ENCODE data around the gene P2RY2. TPM values are rescaled to one million over a fixed set of nuclear protein-coding genes. Genes with fewer than 3 reads are reported as not detected.

P2RY2 gene
- total and polyA plus RNA-seq, 2 experiments from 2014 or later: 0.63 to 1.6 TPM

DNA sequence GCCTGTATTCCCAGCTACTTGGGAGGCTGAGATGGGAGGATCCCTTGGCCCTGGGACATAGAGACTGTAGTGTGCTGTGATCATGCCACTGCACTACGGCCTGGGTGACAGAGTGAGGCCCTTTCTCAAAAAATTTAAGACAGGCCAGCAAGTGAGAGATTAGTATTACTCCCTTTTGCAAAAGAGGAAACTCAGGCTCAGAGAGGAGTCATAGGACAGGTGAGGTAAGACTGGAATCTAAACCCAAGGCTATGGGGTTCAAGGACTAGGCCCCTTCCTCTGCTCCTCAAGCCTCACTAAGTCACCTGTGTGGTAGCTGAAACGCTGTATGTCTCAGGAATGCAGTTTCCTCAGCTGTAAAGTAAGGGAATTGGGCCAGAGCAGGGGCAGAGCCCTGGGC lies 1.6 kb upstream of the P2RY2 start:
- Mint-ChIP-seq H3K36me3 (ENCODE audit: low read depth) (no peaks in the 10 kb centered on the region), H3K4me3 (no peak overlapping the region), H3K27me3 (ENCODE audit: insufficient read depth, low read depth, poor library complexity) (peaks cover 33% of the 10 kb centered on the region), H3K4me1 (peaks cover 6% of the 10 kb centered on the region; the same call in 2 of the 3 replicates), H3K9me3 (no peaks in the 10 kb centered on the region; the same call in 2 of the 3 replicates), H3K27ac (no peak overlapping the region)
- TF ChIP-seq STAT1 (IDR thresholded peaks at IDR 0.05; ENCODE audit: unreplicated experiment): no peak
- TF ChIP-seq NANOG (IDR thresholded peaks at IDR 0.05; ENCODE audit: borderline replicate concordance): no peak
- TF ChIP-seq, protein P1, sequence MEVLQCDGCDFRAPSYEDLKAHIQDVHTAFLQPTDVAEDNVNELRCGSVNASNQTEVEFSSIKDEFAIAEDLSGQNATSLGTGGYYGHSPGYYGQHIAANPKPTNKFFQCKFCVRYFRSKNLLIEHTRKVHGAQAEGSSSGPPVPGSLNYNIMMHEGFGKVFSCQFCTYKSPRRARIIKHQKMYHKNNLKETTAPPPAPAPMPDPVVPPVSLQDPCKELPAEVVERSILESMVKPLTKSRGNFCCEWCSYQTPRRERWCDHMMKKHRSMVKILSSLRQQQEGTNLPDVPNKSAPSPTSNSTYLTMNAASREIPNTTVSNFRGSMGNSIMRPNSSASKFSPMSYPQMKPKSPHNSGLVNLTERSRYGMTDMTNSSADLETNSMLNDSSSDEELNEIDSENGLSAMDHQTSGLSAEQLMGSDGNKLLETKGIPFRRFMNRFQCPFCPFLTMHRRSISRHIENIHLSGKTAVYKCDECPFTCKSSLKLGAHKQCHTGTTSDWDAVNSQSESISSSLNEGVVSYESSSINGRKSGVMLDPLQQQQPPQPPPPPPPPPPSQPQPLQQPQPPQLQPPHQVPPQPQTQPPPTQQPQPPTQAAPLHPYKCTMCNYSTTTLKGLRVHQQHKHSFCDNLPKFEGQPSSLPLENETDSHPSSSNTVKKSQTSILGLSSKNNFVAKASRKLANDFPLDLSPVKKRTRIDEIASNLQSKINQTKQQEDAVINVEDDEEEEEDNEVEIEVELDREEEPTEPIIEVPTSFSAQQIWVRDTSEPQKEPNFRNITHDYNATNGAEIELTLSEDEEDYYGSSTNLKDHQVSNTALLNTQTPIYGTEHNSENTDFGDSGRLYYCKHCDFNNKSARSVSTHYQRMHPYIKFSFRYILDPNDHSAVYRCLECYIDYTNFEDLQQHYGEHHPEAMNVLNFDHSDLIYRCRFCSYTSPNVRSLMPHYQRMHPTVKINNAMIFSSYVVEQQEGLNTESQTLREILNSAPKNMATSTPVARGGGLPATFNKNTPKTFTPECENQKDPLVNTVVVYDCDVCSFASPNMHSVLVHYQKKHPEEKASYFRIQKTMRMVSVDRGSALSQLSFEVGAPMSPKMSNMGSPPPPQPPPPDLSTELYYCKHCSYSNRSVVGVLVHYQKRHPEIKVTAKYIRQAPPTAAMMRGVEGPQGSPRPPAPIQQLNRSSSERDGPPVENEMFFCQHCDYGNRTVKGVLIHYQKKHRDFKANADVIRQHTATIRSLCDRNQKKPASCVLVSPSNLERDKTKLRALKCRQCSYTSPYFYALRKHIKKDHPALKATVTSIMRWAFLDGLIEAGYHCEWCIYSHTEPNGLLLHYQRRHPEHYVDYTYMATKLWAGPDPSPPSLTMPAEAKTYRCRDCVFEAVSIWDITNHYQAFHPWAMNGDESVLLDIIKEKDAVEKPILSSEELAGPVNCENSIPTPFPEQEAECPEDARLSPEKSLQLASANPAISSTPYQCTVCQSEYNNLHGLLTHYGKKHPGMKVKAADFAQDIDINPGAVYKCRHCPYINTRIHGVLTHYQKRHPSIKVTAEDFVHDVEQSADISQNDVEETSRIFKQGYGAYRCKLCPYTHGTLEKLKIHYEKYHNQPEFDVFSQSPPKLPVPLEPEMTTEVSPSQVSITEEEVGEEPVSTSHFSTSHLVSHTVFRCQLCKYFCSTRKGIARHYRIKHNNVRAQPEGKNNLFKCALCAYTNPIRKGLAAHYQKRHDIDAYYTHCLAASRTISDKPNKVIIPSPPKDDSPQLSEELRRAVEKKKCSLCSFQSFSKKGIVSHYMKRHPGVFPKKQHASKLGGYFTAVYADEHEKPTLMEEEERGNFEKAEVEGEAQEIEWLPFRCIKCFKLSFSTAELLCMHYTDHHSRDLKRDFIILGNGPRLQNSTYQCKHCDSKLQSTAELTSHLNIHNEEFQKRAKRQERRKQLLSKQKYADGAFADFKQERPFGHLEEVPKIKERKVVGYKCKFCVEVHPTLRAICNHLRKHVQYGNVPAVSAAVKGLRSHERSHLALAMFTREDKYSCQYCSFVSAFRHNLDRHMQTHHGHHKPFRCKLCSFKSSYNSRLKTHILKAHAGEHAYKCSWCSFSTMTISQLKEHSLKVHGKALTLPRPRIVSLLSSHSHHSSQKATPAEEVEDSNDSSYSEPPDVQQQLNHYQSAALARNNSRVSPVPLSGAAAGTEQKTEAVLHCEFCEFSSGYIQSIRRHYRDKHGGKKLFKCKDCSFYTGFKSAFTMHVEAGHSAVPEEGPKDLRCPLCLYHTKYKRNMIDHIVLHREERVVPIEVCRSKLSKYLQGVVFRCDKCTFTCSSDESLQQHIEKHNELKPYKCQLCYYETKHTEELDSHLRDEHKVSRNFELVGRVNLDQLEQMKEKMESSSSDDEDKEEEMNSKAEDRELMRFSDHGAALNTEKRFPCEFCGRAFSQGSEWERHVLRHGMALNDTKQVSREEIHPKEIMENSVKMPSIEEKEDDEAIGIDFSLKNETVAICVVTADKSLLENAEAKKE (CRISPR knock-in tag; IDR thresholded peaks at IDR 0.05): no peak
- no peak for TF ChIP-seq ZNF331 (CRISPR knock-in tag; IDR thresholded peaks at IDR 0.05; ENCODE audit: low read depth)
- TF ChIP-seq, protein P2, sequence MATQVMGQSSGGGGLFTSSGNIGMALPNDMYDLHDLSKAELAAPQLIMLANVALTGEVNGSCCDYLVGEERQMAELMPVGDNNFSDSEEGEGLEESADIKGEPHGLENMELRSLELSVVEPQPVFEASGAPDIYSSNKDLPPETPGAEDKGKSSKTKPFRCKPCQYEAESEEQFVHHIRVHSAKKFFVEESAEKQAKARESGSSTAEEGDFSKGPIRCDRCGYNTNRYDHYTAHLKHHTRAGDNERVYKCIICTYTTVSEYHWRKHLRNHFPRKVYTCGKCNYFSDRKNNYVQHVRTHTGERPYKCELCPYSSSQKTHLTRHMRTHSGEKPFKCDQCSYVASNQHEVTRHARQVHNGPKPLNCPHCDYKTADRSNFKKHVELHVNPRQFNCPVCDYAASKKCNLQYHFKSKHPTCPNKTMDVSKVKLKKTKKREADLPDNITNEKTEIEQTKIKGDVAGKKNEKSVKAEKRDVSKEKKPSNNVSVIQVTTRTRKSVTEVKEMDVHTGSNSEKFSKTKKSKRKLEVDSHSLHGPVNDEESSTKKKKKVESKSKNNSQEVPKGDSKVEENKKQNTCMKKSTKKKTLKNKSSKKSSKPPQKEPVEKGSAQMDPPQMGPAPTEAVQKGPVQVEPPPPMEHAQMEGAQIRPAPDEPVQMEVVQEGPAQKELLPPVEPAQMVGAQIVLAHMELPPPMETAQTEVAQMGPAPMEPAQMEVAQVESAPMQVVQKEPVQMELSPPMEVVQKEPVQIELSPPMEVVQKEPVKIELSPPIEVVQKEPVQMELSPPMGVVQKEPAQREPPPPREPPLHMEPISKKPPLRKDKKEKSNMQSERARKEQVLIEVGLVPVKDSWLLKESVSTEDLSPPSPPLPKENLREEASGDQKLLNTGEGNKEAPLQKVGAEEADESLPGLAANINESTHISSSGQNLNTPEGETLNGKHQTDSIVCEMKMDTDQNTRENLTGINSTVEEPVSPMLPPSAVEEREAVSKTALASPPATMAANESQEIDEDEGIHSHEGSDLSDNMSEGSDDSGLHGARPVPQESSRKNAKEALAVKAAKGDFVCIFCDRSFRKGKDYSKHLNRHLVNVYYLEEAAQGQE (IDR thresholded peaks at IDR 0.05; ENCODE audit: unreplicated experiment): no peak
- no peak for TF ChIP-seq CREB1 (CRISPR knock-in tag; IDR thresholded peaks at IDR 0.05; ENCODE audit: low read depth)
- no peak for TF ChIP-seq EZH2 (IDR thresholded peaks at IDR 0.05; ENCODE audit: low read depth, unreplicated experiment)
- TF ChIP-seq POLR2AphosphoS5 (IDR thresholded peaks at IDR 0.05; ENCODE audit: low read depth): no peak
- no peak for TF ChIP-seq EZH2phosphoT487 (IDR thresholded peaks at IDR 0.05; ENCODE audit: unreplicated experiment)
- TF ChIP-seq ZNF114 (CRISPR knock-in tag; IDR thresholded peaks at IDR 0.05): no peak
- Histone ChIP-seq H3K4me2 (no peak overlapping the region), H3K4me1 (ENCODE audit: insufficient read depth) (peaks cover 4% of the 10 kb centered on the region; the same call in 1 of the 2 replicates), H3K36me3 (ENCODE audit: insufficient read depth) (no peaks in the 10 kb centered on the region), H3F3A (replicated peaks; ENCODE audit: low read depth) (no peaks in the 10 kb centered on the region), H3K27me3 (ENCODE audit: insufficient read depth) (peaks cover 39% of the 10 kb centered on the region), H3K4me3 (no peak overlapping the region), H3K27ac (ENCODE audit: low read depth) (no peak overlapping the region), H3K9me2 (ENCODE audit: insufficient read depth) (no peaks in the 10 kb centered on the region), H2AFZ (no peak overlapping the region), H4K20me1 (replicated peaks; ENCODE audit: insufficient read depth) (no peaks in the 10 kb centered on the region), H3K79me2 (replicated peaks; ENCODE audit: insufficient read depth) (no peaks in the 10 kb centered on the region)
- ATAC-seq: no peak
- no peak for DNase-seq (ENCODE audit: low spot score)

All from GM23338 (cell line).